ENCODE measurements around the gene TCEAL5.
"Not testable (repeated sequence)": the region's sequence is repeated elsewhere in the genome, so short reads cannot be mapped to it uniquely, and the experiment has no call there.

The TCEAL5 gene

GRCh38 chrX:103276581-103277002 is at the start of gene TCEAL5:
TSS of gene TCEAL5 (minus strand) at chrX:103276750. CDS start at chrX:103274563, 2,187 bp downstream.
- DNase-seq, result no peak

GRCh38 chrX:103311399-103311780 is 34.8 kb upstream of the TCEAL5 start:
- no peak for DNase-seq

GRCh38 chrX:103310555-103311398 is 34.2 kb upstream of the TCEAL5 start, which contains the start of gene BEX2:
TSS of gene BEX2 (minus strand) at chrX:103310990. CDS start at chrX:103309976, 1,014 bp downstream.
- peak; percentile 68 for DNase-seq

GRCh38 chrX:103309860-103310554 is 33.5 kb upstream of the TCEAL5 start:
- no peak for DNase-seq

- not testable (repeated sequence) for DNase-seq
Measured at GRCh38 chrX:103305666-103306065, 29.1 kb upstream of the TCEAL5 start.

- no peak for DNase-seq
Measured at GRCh38 chrX:103304705-103305104, 28.2 kb upstream of the TCEAL5 start.

GRCh38 chrX:103293118-103293517 is 16.6 kb upstream of the TCEAL5 start:
- DNase-seq, result no peak

- DNase-seq, result no peak
Measured at GRCh38 chrX:103279624-103280023, 3.1 kb upstream of the TCEAL5 start.

GRCh38 chrX:103275947-103276567 is 493 bp downstream of the TCEAL5 start:
- no peak for DNase-seq

- no peak for DNase-seq
Measured at GRCh38 chrX:103274284-103274683, 2.3 kb downstream of the TCEAL5 start.

GRCh38 chrX:103258275-103258674 is 18.3 kb downstream of the TCEAL5 start:
- DNase-seq, result no peak

GRCh38 chrX:103256651-103257050 is 19.9 kb downstream of the TCEAL5 start:
- DNase-seq, result no peak

- DNase-seq, result peak; percentile 84
Measured at GRCh38 chrX:103254921-103255493, 21.5 kb downstream of the TCEAL5 start, which contains the start of gene TCEAL8. TSS of gene TCEAL8 (minus strand) at chrX:103255155. CDS start at chrX:103253979, 1,176 bp downstream.

GRCh38 chrX:103254171-103254824 is 22.3 kb downstream of the TCEAL5 start:
- DNase-seq, result peak; percentile 89

- no peak for DNase-seq
Measured at GRCh38 chrX:103253608-103254007, 22.9 kb downstream of the TCEAL5 start.

- DNase-seq, result no peak
Measured at GRCh38 chrX:103250977-103251376, 25.6 kb downstream of the TCEAL5 start.

GRCh38 chrX:103249805-103250204 is 26.7 kb downstream of the TCEAL5 start:
- no peak for DNase-seq

- no peak for DNase-seq
Measured at GRCh38 chrX:103248553-103248952, 28.0 kb downstream of the TCEAL5 start.

- no peak for DNase-seq
Measured at GRCh38 chrX:103240155-103240554, 36.4 kb downstream of the TCEAL5 start.

- no peak for DNase-seq
Measured at GRCh38 chrX:103236296-103236695, 40.3 kb downstream of the TCEAL5 start.

GRCh38 chrX:103235608-103236007 is 40.9 kb downstream of the TCEAL5 start:
- not testable (repeated sequence) for DNase-seq

GRCh38 chrX:103234869-103235268 is 41.7 kb downstream of the TCEAL5 start:
- no peak for DNase-seq
